GM23338 (cell line): ENCODE measurements around the gene UBQLN4. TPM values are rescaled to one million over a fixed set of nuclear protein-coding genes. Genes with fewer than 3 reads are reported as not detected.
A peak's percentile ranks its signal among the peaks of the same experiment; 100 is the strongest.

Experiments
- ATAC-seq: fragments of 200-7000 bp; cut with Tn5 transposase; 3 replicates; pipeline ENCODE4 v1.9.1; 2020
- DNase-seq: peaks from one replicate; pipeline ENCODE4 v3.0.0-alpha.2; 2015; ENCODE audit warnings: low spot score
- H2AFZ ChIP-seq: fragments of 200-600 bp; sonication (generic); 2 replicates; pipeline ENCODE4 v1.8.0; 2016; ENCODE audit warnings: antibody characterized with exemption, mild to moderate bottlenecking, moderate library complexity
- H3F3A ChIP-seq: fragments of 200-600 bp; sonication (generic); replicated peaks from 2 replicates; pipeline ENCODE4 v1.8.0; 2017; ENCODE audit warnings: antibody characterized with exemption, mixed run types, low read depth
- H3K27ac ChIP-seq: fragments of 200-600 bp; sonication (generic); 2 replicates; pipeline ENCODE4 v1.6.1; 2016; ENCODE audit warnings: low read depth
- H3K27me3 ChIP-seq: fragments of 200-600 bp; sonication (generic); 2 replicates; pipeline ENCODE4 v1.8.0; 2016; ENCODE audit warnings: mild to moderate bottlenecking, mixed run types, moderate library complexity; ENCODE audit not compliant: insufficient read depth
- H3K36me3 ChIP-seq: fragments of 200-600 bp; sonication (generic); 2 replicates; pipeline ENCODE4 v1.8.0; 2016; ENCODE audit warnings: mild to moderate bottlenecking; ENCODE audit not compliant: insufficient read depth
- H3K4me1 ChIP-seq: fragments of 200-600 bp; sonication (generic); 2 replicates; pipeline ENCODE4 v1.8.0; 2016; ENCODE audit warnings: mild to moderate bottlenecking, moderate library complexity; ENCODE audit not compliant: insufficient read depth
- H3K4me2 ChIP-seq: fragments of 200-600 bp; sonication (generic); 2 replicates; pipeline ENCODE4 v1.7.1; 2017; ENCODE audit warnings: mixed run types
- H3K4me3 ChIP-seq: fragments of 200-600 bp; sonication (generic); 2 replicates; pipeline ENCODE4 v1.6.1; 2016; ENCODE audit warnings: mixed run types
- H3K79me2 ChIP-seq: fragments of 200-600 bp; sonication (generic); replicated peaks from 2 replicates; pipeline ENCODE4 v1.8.0; 2017; ENCODE audit warnings: mild to moderate bottlenecking; ENCODE audit not compliant: insufficient read depth
- H3K9me2 ChIP-seq: fragments of 200-600 bp; sonication (generic); 2 replicates; pipeline ENCODE4 v1.8.0; 2017; ENCODE audit not compliant: insufficient read depth
- H4K20me1 ChIP-seq: fragments of 200-600 bp; sonication (generic); replicated peaks from 2 replicates; pipeline ENCODE4 v1.8.0; 2017; ENCODE audit warnings: mild to moderate bottlenecking; ENCODE audit not compliant: insufficient read depth
- H3K27ac Mint-ChIP-seq: 2 replicates; pipeline ENCODE4 v1.8.0; 2020; ENCODE audit warnings: inconsistent platforms, mild to moderate bottlenecking, moderate library complexity, mixed read lengths
- H3K27me3 Mint-ChIP-seq: 3 replicates; pipeline ENCODE4 v1.8.0; 2022; ENCODE audit warnings: low read depth, mild to moderate bottlenecking, moderate library complexity, mixed read lengths, inconsistent platforms; ENCODE audit not compliant: insufficient read depth, poor library complexity
- H3K36me3 Mint-ChIP-seq: 3 replicates; pipeline ENCODE4 v1.8.0; 2021; ENCODE audit warnings: low read depth, mild to moderate bottlenecking, inconsistent platforms, moderate library complexity, mixed read lengths
- H3K4me1 Mint-ChIP-seq: 3 replicates; pipeline ENCODE4 v1.8.0; 2020; ENCODE audit warnings: mild to moderate bottlenecking, inconsistent platforms, mixed read lengths
- H3K4me3 Mint-ChIP-seq: 3 replicates; pipeline ENCODE4 v1.8.0; 2021; ENCODE audit warnings: moderate library complexity, mild to moderate bottlenecking, inconsistent platforms, mixed read lengths
- H3K9me3 Mint-ChIP-seq: 3 replicates; pipeline ENCODE4 v1.8.0; 2020; ENCODE audit warnings: moderate library complexity, mild to moderate bottlenecking, inconsistent platforms, mixed read lengths
- CTCF ChIP-seq, 2 experiments: fragments of 200-600 bp in 1 of 2; sonication (generic) in 1 of 2; conservative IDR thresholded peaks; 2 replicates each; pipeline versions ENCODE4 v1.5.1 to v1.6.1; 2016 to 2017; ENCODE audit warnings: antibody characterized with exemption in 2 of 2, low read depth in 2 of 2, mild to moderate bottlenecking in 2 of 2, moderate library complexity in 1 of 2
- EZH2 ChIP-seq: fragments of 200-600 bp; sonication (generic); IDR thresholded peaks from one replicate; pipeline ENCODE4 v1.8.0; 2017; ENCODE audit warnings: antibody characterized with exemption, mild to moderate bottlenecking, low read depth; ENCODE audit not compliant: unreplicated experiment
- EZH2phosphoT487 ChIP-seq: fragments of 200-600 bp; sonication (generic); IDR thresholded peaks from one replicate; pipeline ENCODE4 v1.8.1; 2018; ENCODE audit warnings: antibody characterized with exemption; ENCODE audit not compliant: unreplicated experiment
- JUNB ChIP-seq: IDR thresholded peaks from one replicate; pipeline ENCODE4 v1.6.1; 2016; ENCODE audit warnings: antibody characterized with exemption; ENCODE audit not compliant: unreplicated experiment
- NANOG ChIP-seq: IDR thresholded peaks from 2 replicates; pipeline ENCODE4 v1.6.1; 2016; ENCODE audit warnings: antibody characterized with exemption, borderline replicate concordance
- POLR2AphosphoS5 ChIP-seq: IDR thresholded peaks from 2 replicates; pipeline ENCODE4 v1.6.1; 2016; ENCODE audit warnings: antibody characterized with exemption, low read depth
- STAT1 ChIP-seq: IDR thresholded peaks from one replicate; pipeline ENCODE4 v1.6.1; 2016; ENCODE audit warnings: antibody characterized with exemption; ENCODE audit not compliant: unreplicated experiment
- ZNF114 ChIP-seq: fragments of 250-450 bp; sonication (Bioruptor Pico); IDR thresholded peaks from 2 replicates; pipeline ENCODE4 v1.5.0; 2020; ENCODE audit warnings: mild to moderate bottlenecking, moderate library complexity
- ZNF331 ChIP-seq: fragments of 250-450 bp; sonication (Bioruptor Pico); IDR thresholded peaks from 2 replicates; pipeline ENCODE4 v1.5.0; 2020; ENCODE audit warnings: low read depth, mild to moderate bottlenecking, moderate library complexity
- ZNF462 ChIP-seq: fragments of 250-450 bp; sonication (Bioruptor Pico); IDR thresholded peaks from 2 replicates; pipeline ENCODE4 v1.5.0; 2020; ENCODE audit warnings: mild to moderate bottlenecking, moderate library complexity
- polyA plus RNA-seq: library from polyadenylated mRNA; unstranded; fragments of >200 nt; fragmentation: Nextera tagmentation; extraction: Ambion mirVana; gene quantifications from 2 replicates; pipeline ENCODE4 v1.2.1, GENCODE V29; 2016
- total RNA-seq: library from RNA; depleted of rRNA; stranded (reverse); fragments of >200 nt; shearing (Covaris generic); gene quantifications from 2 replicates; pipeline ENCODE4 v1.2.3, GENCODE V29; 2014

The UBQLN4 gene
- total and polyA plus RNA-seq, 2 experiments from 2014 or later = 10.0 to 30.5 TPM

GRCh38 chr1:156073740-156074139, 20.1 kb upstream of the UBQLN4 start:
- Histone ChIP-seq H3K36me3 (no peaks in the 10 kb centered on the region; the same call in 1 of the 2 replicates), H3K79me2 (peaks cover 39% of the 10 kb centered on the region), H3K4me2 (peak overlapping the region; percentile 37; the same call in 1 of the 2 replicates), H3F3A (peaks cover 50% of the 10 kb centered on the region), H3K27me3 (no peaks in the 10 kb centered on the region), H3K4me1 (peaks cover 68% of the 10 kb centered on the region), H4K20me1 (peaks cover 26% of the 10 kb centered on the region), H2AFZ (no peak overlapping the region), H3K9me2 (no peaks in the 10 kb centered on the region), H3K4me3 (0 out of 2 replicates have a peak overlapping the region, but pooled peaks have one; percentile 22), H3K27ac (peak overlapping the region; percentile 21; the same call in 1 of the 2 replicates)
- ATAC-seq (peak; percentile 51), DNase-seq (peak; percentile 92)
- TF ChIP-seq ZNF462 (CRISPR knock-in tag) = no peak
- peak; percentile 25; the same call in 1 of the 2 replicates for TF ChIP-seq POLR2AphosphoS5
- peaks cover 27% of the 10 kb centered on the region for H3K27me3 Mint-ChIP-seq
- no peaks in the 10 kb centered on the region; the same call in 2 of the 3 replicates for H3K9me3 Mint-ChIP-seq
- peaks cover 77% of the 10 kb centered on the region for H3K4me1 Mint-ChIP-seq
- H3K4me3 Mint-ChIP-seq = peak overlapping the region; percentile 51
- peak overlapping the region; percentile 74 for H3K27ac Mint-ChIP-seq
- H3K36me3 Mint-ChIP-seq = peaks cover 67% of the 10 kb centered on the region

- Mint-ChIP-seq H3K4me3 (peak overlapping the region; percentile 44; the same call in 1 of the 3 replicates), H3K4me1 (peaks cover 72% of the 10 kb centered on the region), H3K27me3 (peaks cover 27% of the 10 kb centered on the region), H3K27ac (peak overlapping the region; percentile 64; the same call in 1 of the 2 replicates), H3K9me3 (no peaks in the 10 kb centered on the region; the same call in 2 of the 3 replicates), H3K36me3 (peaks cover 69% of the 10 kb centered on the region)
- Histone ChIP-seq H3K27me3 (no peaks in the 10 kb centered on the region), H2AFZ (no peak overlapping the region), H3K9me2 (no peaks in the 10 kb centered on the region), H4K20me1 (peaks cover 21% of the 10 kb centered on the region), H3K4me3 (0 out of 2 replicates have a peak overlapping the region, but pooled peaks have one; percentile 6), H3K36me3 (no peaks in the 10 kb centered on the region; the same call in 1 of the 2 replicates), H3K4me1 (peaks cover 64% of the 10 kb centered on the region), H3K4me2 (peak overlapping the region; percentile 53), H3F3A (peaks cover 45% of the 10 kb centered on the region), H3K79me2 (peaks cover 33% of the 10 kb centered on the region), H3K27ac (no peak overlapping the region)
- ATAC-seq (no peak), DNase-seq (no peak)
- TF ChIP-seq ZNF331 (CRISPR knock-in tag) = no peak
- no peak for TF ChIP-seq CTCF (conservative IDR thresholded peaks at IDR 0.05; ENCODE audit: low read depth in 2 of 2)
- no peak for TF ChIP-seq EZH2
- TF ChIP-seq EZH2phosphoT487 = no peak
- TF ChIP-seq STAT1 = no peak
- no peak for TF ChIP-seq JUNB
- TF ChIP-seq POLR2AphosphoS5 = no peak
- TF ChIP-seq NANOG = no peak
- no peak for TF ChIP-seq ZNF114
Measured at GRCh38 chr1:156073110-156073687, 19.6 kb upstream of the UBQLN4 start.
